ENCODE data around the gene NFIA. TPM values are rescaled to one million over a fixed set of nuclear protein-coding genes. Genes with fewer than 3 reads are reported as not detected.

The NFIA gene
- total and polyA plus RNA-seq, 2 of the 13 experiments (the other 11 are each of a cell fraction or from before 2014, with no cell fraction given): 14.7 to 28.5 TPM

- no peak overlapping the region for H3K4me2 ChIP-seq (ENCODE audit: low read depth, low read length)
- POLR2A ChIA-PET: no interaction called here
- no peaks in the 10 kb centered on the region for H3K27me3 ChIP-seq (ENCODE audit: control insufficient read depth in 1 of 2, insufficient read depth in 2 of 2, low read length in 2 of 2)
- ATAC-seq (no peak), FAIRE-seq (no peak), DNase-seq (ENCODE audit: low spot score) (no peak)
- in situ Hi-C loops (cut with HindIII; ENCODE audit: extremely low pct_ligation_motif_present, low pct_unique_long_range_greater_than_20kb): no loop called here
- intact Hi-C loops (cut with micrococcal nuclease; ENCODE audit: unreplicated experiment): no loop called here
- no peaks in the 10 kb centered on the region for H3K79me2 ChIP-seq (ENCODE audit: insufficient read depth, low read length)
- peaks cover 25% of the 10 kb centered on the region for H4K20me1 ChIP-seq (ENCODE audit: insufficient read depth, low read length)
- peaks cover 0 to 18% of the 10 kb centered on the region in 2 experiments; a peak in 3 of 5 replicates for H3K36me3 ChIP-seq (replicated peaks in 1 of 2; ENCODE audit: control insufficient read depth in 1 of 2, insufficient read depth in 2 of 2, low read length in 2 of 2)
- BruUV-seq (replicated peaks): no TSS peak
- H3K9me3 ChIP-seq (ENCODE audit: low read length): no peaks in the 10 kb centered on the region
- no peak overlapping the region for H2AFZ ChIP-seq (ENCODE audit: low read length)
- H3K4me1 ChIP-seq (ENCODE audit: insufficient read depth, low read length): peaks cover 48% of the 10 kb centered on the region
- H3K9ac ChIP-seq (ENCODE audit: insufficient read depth, low read depth, low read length): no peak overlapping the region
- no peak overlapping the region for H3K27ac ChIP-seq (ENCODE audit: extremely low read length, insufficient read depth, low read length)
- CTCF ChIA-PET (ENCODE audit: low intra/inter-chr PET ratio, low total read pairs): no interaction called here
- no peak overlapping the region for H3K4me3 ChIP-seq (replicated peaks in 1 of 3; ENCODE audit: insufficient read depth in 1 of 3, low read depth in 2 of 3, low read length in 3 of 3)
- 91% methylated on average over 3 of the region's 9 CpGs for WGBS (ENCODE audit: low lambda C conversion rate)
- no peak for TF ChIP-seq ZFYVE20 (CRISPR knock-in tag; IDR thresholded peaks at IDR 0.05; ENCODE audit: borderline replicate concordance, low read depth)
- no peak for TF ChIP-seq ZNF142 (CRISPR knock-in tag; IDR thresholded peaks at IDR 0.05)
- no peak for TF ChIP-seq PAF1 (CRISPR knock-in tag; IDR thresholded peaks at IDR 0.05)
- TF ChIP-seq HBP1 (CRISPR knock-in tag; IDR thresholded peaks at IDR 0.05; ENCODE audit: low read depth): no peak
- no peak for TF ChIP-seq RELA (CRISPR knock-in tag; IDR thresholded peaks at IDR 0.05)
- TF ChIP-seq NONO (IDR thresholded peaks at IDR 0.05): no peak
- no peak for TF ChIP-seq NONO (CRISPR knock-in tag; conservative IDR thresholded peaks at IDR 0.05)
- no peak for TF ChIP-seq CREM (IDR thresholded peaks at IDR 0.05)
- no peak for TF ChIP-seq CREM (CRISPR knock-in tag; IDR thresholded peaks at IDR 0.05)
- no peak for TF ChIP-seq NFE2 (CRISPR knock-in tag; IDR thresholded peaks at IDR 0.05)
- no peak for TF ChIP-seq IRF2 (CRISPR knock-in tag; IDR thresholded peaks at IDR 0.05)
- no peak for TF ChIP-seq MBNL3 (CRISPR knock-in tag; conservative IDR thresholded peaks at IDR 0.05)
- TF ChIP-seq YEATS2 (CRISPR knock-in tag; IDR thresholded peaks at IDR 0.05; ENCODE audit: borderline replicate concordance): no peak
- TF ChIP-seq SP4 (CRISPR knock-in tag; IDR thresholded peaks at IDR 0.05): no peak
- no peak for TF ChIP-seq ZBTB34 (CRISPR knock-in tag; IDR thresholded peaks at IDR 0.05)
- no peak for TF ChIP-seq E2F5 (CRISPR knock-in tag; conservative IDR thresholded peaks at IDR 0.05)
- no peak for TF ChIP-seq ZNF839 (CRISPR knock-in tag; IDR thresholded peaks at IDR 0.05; ENCODE audit: borderline replicate concordance)
- no peak for TF ChIP-seq ONECUT2 (CRISPR knock-in tag; IDR thresholded peaks at IDR 0.05)
Observed at GRCh38 chr1:61448914-61449313, 366.6 kb downstream of the NFIA start.
